ENCODE results near the gene MAP1LC3B2.
A peak's percentile ranks its signal among the peaks of the same experiment; 100 is the strongest.

The MAP1LC3B2 gene

DNA sequence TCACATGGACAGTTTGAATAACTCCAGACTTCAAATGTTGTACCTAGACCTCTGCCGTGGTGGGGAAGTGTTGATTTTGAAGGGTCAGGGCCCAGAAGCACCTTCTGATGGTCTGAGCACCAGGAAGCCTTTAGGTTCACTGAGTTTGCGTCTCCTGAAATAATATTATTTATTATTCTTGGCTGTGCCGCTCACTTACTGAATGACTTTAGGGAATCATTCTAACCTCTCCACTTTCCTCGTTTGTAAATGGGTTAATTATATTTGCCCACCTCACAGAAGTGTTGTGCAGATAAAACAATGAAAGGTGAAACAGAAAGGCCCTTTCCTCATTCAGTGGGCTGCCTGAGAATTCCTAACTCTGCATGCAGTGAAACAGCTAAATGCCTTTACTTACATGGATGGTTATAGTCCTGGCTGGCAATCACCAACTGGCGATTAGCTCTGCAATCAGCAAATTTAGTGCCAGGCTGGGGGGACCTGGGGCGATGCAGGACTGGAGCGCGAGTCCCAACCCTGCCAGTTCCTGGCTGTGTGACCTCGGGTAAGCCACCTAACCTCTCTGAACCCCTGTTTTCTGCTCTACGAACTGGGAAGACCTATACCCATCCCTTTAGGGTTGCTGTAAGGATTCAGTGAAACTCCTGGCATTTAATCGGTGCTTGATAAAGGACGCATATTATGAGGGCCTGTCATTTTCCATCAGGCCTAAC, 57.5 kb downstream of the MAP1LC3B2 start:
- no peak for DNase-seq

DNA sequence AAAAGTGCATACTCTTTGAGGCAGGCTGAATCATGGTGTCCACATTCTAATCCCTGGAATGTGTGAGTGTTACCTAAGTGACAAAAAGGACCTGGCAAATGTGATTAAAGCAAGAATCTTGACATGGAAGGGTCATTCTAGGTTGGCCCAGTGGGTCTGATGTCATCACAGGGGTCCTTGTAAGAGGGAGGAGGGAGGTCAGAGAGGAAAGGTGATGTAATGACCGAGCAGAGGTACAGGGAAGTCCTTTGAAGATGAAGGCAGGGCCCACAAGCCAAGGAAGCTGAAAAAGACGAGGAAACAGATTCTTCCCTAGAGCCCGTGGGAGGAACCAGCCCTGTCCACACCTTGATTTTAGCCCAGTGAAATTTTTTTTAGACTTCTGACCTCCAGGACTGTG, 60.1 kb downstream of the MAP1LC3B2 start:
- no peak for DNase-seq

DNA sequence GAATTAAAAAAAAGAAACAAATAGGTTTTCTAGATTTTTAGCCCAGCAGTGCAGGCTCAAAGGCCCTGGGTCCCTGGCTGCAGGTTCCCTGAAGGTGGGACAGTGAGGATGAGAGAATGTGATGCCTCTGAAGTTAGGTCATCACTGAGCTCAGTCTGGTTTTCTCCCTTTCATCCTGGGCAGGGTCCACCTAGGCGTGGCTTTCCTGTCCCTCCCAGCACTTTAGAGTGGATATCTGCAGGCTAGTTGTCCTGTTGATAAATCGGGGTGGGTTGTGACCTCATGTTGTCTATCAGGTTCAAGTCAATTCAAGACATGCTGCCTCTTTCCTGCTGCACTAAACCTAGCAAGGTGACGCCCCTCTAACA, 60.9 kb downstream of the MAP1LC3B2 start:
- no peak for DNase-seq

DNA sequence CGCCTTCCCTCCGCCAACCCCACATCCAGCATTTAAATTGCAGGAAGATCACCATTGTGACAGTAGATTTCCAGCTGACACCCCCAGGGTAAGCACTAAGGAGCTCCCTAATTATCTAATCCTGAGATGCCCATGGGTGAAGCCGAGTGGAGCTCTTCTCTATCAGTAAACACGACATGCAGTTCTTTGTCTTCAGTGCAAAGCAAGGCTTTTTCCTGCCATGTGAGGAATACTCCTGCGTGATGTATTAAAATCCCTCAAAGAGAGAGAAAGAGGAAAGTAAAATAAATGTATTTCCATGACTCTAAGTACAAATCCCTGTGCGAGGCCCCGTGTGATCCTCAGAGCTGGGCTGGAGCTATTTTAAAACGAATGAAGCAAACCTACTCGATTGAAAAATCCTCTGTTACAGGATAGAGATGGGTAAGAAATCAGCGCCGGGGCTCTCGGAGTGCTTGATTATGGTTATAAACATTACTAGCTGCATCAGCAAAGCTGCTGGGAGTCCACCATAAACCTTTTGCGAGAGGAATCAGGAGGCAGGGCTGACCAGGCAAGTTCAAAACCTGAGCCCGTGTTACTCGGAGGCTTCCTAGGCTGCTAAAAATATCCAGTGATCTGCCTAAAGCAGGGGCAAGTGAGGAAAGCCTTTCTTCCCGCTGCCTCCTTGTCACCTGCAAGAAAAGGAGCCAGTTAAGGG, 61.5 kb downstream of the MAP1LC3B2 start:
- peak; percentile 68 for DNase-seq

DNA sequence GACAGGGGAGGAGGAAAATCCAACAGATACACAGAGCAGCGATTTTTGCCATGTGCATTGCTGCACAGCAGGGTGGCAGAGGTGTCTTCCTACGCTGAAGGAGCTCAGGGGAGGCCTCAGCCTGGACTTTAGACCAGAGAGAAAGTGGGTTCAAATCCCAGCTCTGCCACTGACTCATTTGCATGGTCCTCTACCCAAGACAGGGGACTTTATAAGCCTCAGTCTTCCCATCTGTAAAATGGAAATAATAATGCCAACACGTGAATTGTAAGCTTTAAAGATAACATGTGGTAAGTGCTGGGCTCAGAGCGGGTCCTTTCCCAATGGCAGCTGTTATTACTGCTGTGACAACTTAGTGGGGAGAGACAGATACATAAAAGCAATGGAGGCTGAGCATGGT, 62.0 kb downstream of the MAP1LC3B2 start:
- no peak for DNase-seq

DNA sequence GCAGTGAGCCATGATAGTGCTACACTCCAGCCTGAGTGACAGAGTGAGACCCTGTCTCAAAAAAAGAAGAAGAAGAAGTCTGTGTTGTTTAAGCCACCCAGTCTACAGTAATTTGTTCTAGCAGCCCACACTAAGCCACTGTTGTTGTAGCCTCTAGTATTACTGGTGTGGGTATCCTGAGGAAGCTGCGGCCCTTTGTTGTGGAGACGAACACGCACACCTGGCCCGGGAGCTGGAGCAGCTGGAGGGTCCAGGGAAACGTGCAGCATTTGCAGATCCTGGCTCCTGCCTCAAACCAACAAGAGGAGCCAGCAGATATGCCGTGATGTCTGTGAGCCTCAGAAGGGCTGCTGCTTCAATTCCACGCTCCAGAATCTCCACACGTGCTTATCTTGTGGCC, 65.3 kb downstream of the MAP1LC3B2 start:
- no peak for DNase-seq

DNA sequence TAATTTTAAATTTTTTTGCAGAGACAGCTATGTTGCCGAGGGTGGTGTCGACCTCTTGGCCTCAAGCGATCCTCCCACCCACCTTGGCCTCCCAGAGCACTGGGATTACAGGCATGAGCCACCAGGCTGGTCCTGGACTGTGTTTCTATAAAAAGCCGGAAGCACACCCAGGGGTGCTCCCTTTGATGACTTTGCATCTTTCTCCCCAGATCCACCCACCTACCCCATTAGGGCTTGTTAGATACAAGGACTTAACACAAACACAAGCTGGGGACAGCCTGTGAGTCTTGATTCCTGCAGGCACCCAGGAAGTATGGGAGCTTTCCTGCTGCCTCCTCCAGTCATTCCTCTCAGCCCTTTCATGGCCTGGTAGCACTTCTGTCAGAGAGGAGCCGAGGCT, 67.0 kb downstream of the MAP1LC3B2 start:
- DNase-seq = no peak
